IMR-90 (cell line): ENCODE data around the gene SYNPO. TPM values are rescaled to one million over a fixed set of nuclear protein-coding genes. Genes with fewer than 3 reads are reported as not detected.

Source experiments
- ATAC-seq: fragments of 200-7000 bp; cut with Tn5 transposase; 2 replicates; pipeline ENCODE4 v1.9.1; 2020; ENCODE audit warnings: low read depth, mild to moderate bottlenecking, moderate library complexity
- BruUV-seq: library from RNA; stranded (reverse); fragments of 400-500 nt; replicated peaks from 2 replicates; lab custom pipeline; 2021; lab: Mats Ljungman, UMichigan
- CTCF ChIA-PET: fragments of 300-600 bp; formaldehyde crosslinking; extraction: SDS; loops from one replicate; lab custom pipeline; 2021; ENCODE audit warnings: antibody characterized with exemption; lab: Yijun Ruan, JAX
- POLR2A ChIA-PET: fragments of 300-600 bp; sonication (Branson Sonifier 250); formaldehyde crosslinking; loops from one replicate; lab custom pipeline; 2022; ENCODE audit warnings: antibody characterized with exemption; ENCODE audit not compliant: unreplicated experiment; lab: Charles Lee
- DNase-seq: peaks from one replicate; pipeline ENCODE4 v3.0.0; 2013
- H2AFZ ChIP-seq: replicated peaks from 2 replicates; pipeline ENCODE3; 2013; ENCODE audit warnings: low read length, mild to moderate bottlenecking; ENCODE audit not compliant: poor library complexity
- H2AK5ac ChIP-seq: 2 replicates; pipeline ENCODE4 v1.6.1; 2013; ENCODE audit warnings: low read depth, low read length, inconsistent platforms
- H2AK9ac ChIP-seq: replicated peaks from 2 replicates; pipeline ENCODE3; 2013; ENCODE audit warnings: mild to moderate bottlenecking, low read depth, low read length, moderate library complexity; ENCODE audit not compliant: poor library complexity
- H2BK120ac ChIP-seq: 2 replicates; pipeline ENCODE4 v1.6.1; 2013; ENCODE audit warnings: low read depth, low read length, inconsistent platforms
- H2BK15ac ChIP-seq: 3 replicates; pipeline ENCODE4 v1.6.1; 2013; ENCODE audit warnings: low read depth, low read length, inconsistent platforms
- H2BK20ac ChIP-seq: 2 replicates; pipeline ENCODE4 v1.6.1; 2013; ENCODE audit warnings: low read depth, mild to moderate bottlenecking, inconsistent platforms, low read length, moderate library complexity
- H2BK5ac ChIP-seq: 2 replicates; pipeline ENCODE4 v1.6.1; 2013; ENCODE audit warnings: mild to moderate bottlenecking, low read depth, low read length, inconsistent platforms; ENCODE audit not compliant: poor library complexity, severe bottlenecking
- H3K14ac ChIP-seq: replicated peaks from 2 replicates; pipeline ENCODE4 v1.6.1; 2013; ENCODE audit warnings: low read depth, low read length, inconsistent platforms
- H3K18ac ChIP-seq: 2 replicates; pipeline ENCODE4 v1.6.1; 2013; ENCODE audit warnings: low read depth, low read length, control low read depth
- H3K23ac ChIP-seq: 2 replicates; pipeline ENCODE4 v1.6.1; 2013; ENCODE audit warnings: low read depth, low read length, inconsistent platforms
- H3K27ac ChIP-seq: 2 replicates; pipeline ENCODE4 v1.5.1; 2013; ENCODE audit warnings: mild to moderate bottlenecking, control low read depth, low read length; ENCODE audit not compliant: insufficient read depth
- H3K27me3 ChIP-seq: 2 replicates; pipeline ENCODE4 v1.6.1; 2013; ENCODE audit warnings: low read length; ENCODE audit not compliant: control insufficient read depth, insufficient read depth
- H3K36me3 ChIP-seq: 2 replicates; pipeline ENCODE4 v1.6.1; 2013; ENCODE audit warnings: low read length, mixed read lengths; ENCODE audit not compliant: control insufficient read depth, insufficient read depth
- H3K4ac ChIP-seq: 2 replicates; pipeline ENCODE4 v1.6.1; 2013; ENCODE audit warnings: low read depth, low read length, inconsistent platforms
- H3K4me1 ChIP-seq: 2 replicates; pipeline ENCODE4 v1.6.1; 2013; ENCODE audit warnings: low read length, mixed read lengths; ENCODE audit not compliant: control insufficient read depth, insufficient read depth
- H3K4me2 ChIP-seq: 2 replicates; pipeline ENCODE4 v1.6.1; 2013; ENCODE audit warnings: low read depth, mild to moderate bottlenecking, control low read depth, low read length, moderate library complexity
- H3K4me3 ChIP-seq: 2 replicates; pipeline ENCODE4 v1.5.1; 2013; ENCODE audit warnings: low read depth, mild to moderate bottlenecking, control low read depth, low read length, moderate library complexity; ENCODE audit not compliant: insufficient read depth
- H3K56ac ChIP-seq: 2 replicates; pipeline ENCODE4 v1.6.1; 2013; ENCODE audit warnings: low read length, inconsistent platforms; ENCODE audit not compliant: insufficient read depth; ENCODE audit errors: extremely low read depth
- H3K79me1 ChIP-seq, 2 experiments: 2 replicates each; pipeline ENCODE4 v1.6.1; 2013; ENCODE audit warnings: low read length in 2 of 2, inconsistent platforms in 1 of 2, low read depth in 1 of 2
- H3K9ac ChIP-seq: 2 replicates; pipeline ENCODE4 v1.6.1; 2013; ENCODE audit warnings: low read depth, low read length, control low read depth
- H3K9me1 ChIP-seq: 2 replicates; pipeline ENCODE4 v1.6.1; 2013; ENCODE audit warnings: low read length, inconsistent platforms; ENCODE audit not compliant: insufficient read depth
- H3K9me3 ChIP-seq: 2 replicates; pipeline ENCODE4 v1.6.1; 2013; ENCODE audit warnings: low read length; ENCODE audit not compliant: control insufficient read depth, insufficient read depth
- H4K20me1 ChIP-seq: 2 replicates; pipeline ENCODE4 v1.6.1; 2013; ENCODE audit warnings: low read length, inconsistent platforms; ENCODE audit not compliant: insufficient read depth
- H4K5ac ChIP-seq: 2 replicates; pipeline ENCODE4 v1.6.1; 2013; ENCODE audit warnings: mild to moderate bottlenecking, low read depth, low read length, control low read depth
- H4K8ac ChIP-seq, 2 experiments: 2 replicates each; pipeline ENCODE4 v1.6.1; 2013; ENCODE audit warnings: low read depth in 2 of 2, low read length in 2 of 2, control low read depth in 1 of 2, inconsistent platforms in 1 of 2
- H4K91ac ChIP-seq: 2 replicates; pipeline ENCODE4 v1.6.1; 2013; ENCODE audit warnings: low read depth, low read length, inconsistent platforms; ENCODE audit not compliant: insufficient read depth
- BHLHE40 ChIP-seq: fragments of 150-350 bp; IDR thresholded peaks from 2 replicates; pipeline ENCODE4 v1.6.1; 2016; ENCODE audit warnings: mild to moderate bottlenecking, low read depth, low read length
- CEBPB ChIP-seq: IDR thresholded peaks from 2 replicates; pipeline ENCODE4 v1.6.1; 2012; ENCODE audit warnings: low read depth, low read length, improper control_type of control experiment
- FOS ChIP-seq: fragments of 150-350 bp; IDR thresholded peaks from 2 replicates; pipeline ENCODE4 v1.6.1; 2016; ENCODE audit warnings: low read depth, low read length
- POLR2A ChIP-seq: IDR thresholded peaks from 2 replicates; pipeline ENCODE4 v1.6.1; 2012; ENCODE audit warnings: mild to moderate bottlenecking, low read depth, low read length
- WGBS, 2 experiments: methylation state at CpG; one replicate each; pipeline versions ENCODE4 v1.1.5 to v1.1.7; 2013; ENCODE audit warnings: missing lambda C conversion rate in 2 of 2; ENCODE audit not compliant: insufficient read length in 1 of 2; ENCODE audit errors: extremely low coverage in 2 of 2; 5-methylcytosine and 5-hydroxymethylcytosine counted together
- dilution Hi-C: fragments of 300-500 bp; cut with HindIII; formaldehyde crosslinking; loops from one replicate; pipeline ENCODE4 v1.14.3; 2018; ENCODE audit warnings: low sequenced_read_pairs; ENCODE audit not compliant: unreplicated experiment
- in situ Hi-C: fragments of 300-500 bp; cut with MboI; formaldehyde crosslinking; loops from 3 replicates; pipeline ENCODE4 v1.14.3; 2019; ENCODE audit warnings: low sequenced_read_pairs, inconsistent platforms, mixed read lengths
- intact Hi-C: fragments of 100-400 bp; cut with micrococcal nuclease; formaldehyde crosslinking; loops from 2 replicates; pipeline ENCODE4 v1.10.0; 2022
- polyA plus RNA-seq, 3 experiments: library from polyadenylated mRNA; depleted of rRNA; stranded (reverse); fragments of >200 nt; gene quantifications; 2 replicates each; pipeline ENCODE4 v1.2.3, GENCODE V29; 2012; ENCODE audit warnings: low replicate concordance in 1 of 3
- total RNA-seq: library from RNA; depleted of rRNA; stranded (reverse); fragments of >200 nt; gene quantifications from 2 replicates; pipeline ENCODE4 v1.2.3, GENCODE V29; 2012

Gene SYNPO
- total and polyA plus RNA-seq, 2 of the 4 experiments (the other 2 are of a cell fraction), result 3.0 to 24.8 TPM

GRCh38 chr5:150632305-150633160 lies 7.9 kb upstream of the SYNPO start:
- peak overlapping the region; percentile 86 for H3K4ac ChIP-seq
- peaks cover 27% of the 10 kb centered on the region for H3K9me1 ChIP-seq
- H3K9me3 ChIP-seq, result no peaks in the 10 kb centered on the region
- 20% methylated on average over 1 of the region's 10 CpGs; no CpG with 5 or more reads in 1 of the 2 experiments for WGBS, 2 experiments
- H4K8ac ChIP-seq, result peak overlapping the region; percentile 43 to 44; a peak in 1 of 4 replicates
- no peaks in the 10 kb centered on the region; the same call in 1 of the 2 replicates for H4K20me1 ChIP-seq
- TF ChIP-seq POLR2A (no peak), BHLHE40 (no peak; the same call in 1 of the 2 replicates), CEBPB (peak; percentile 81; the same call in 1 of the 2 replicates), FOS (peak; percentile 43; the same call in 1 of the 2 replicates)
- peak overlapping the region; percentile 48 for H3K14ac ChIP-seq
- H3K27me3 ChIP-seq, result no peaks in the 10 kb centered on the region
- H2BK5ac ChIP-seq, result peak overlapping the region; percentile 3
- DNase-seq (peak; percentile 87), ATAC-seq (peak; percentile 33; the same call in 1 of the 2 replicates)
- in situ Hi-C loops, result no loop called here
- H2AFZ ChIP-seq, result peak overlapping the region; percentile 2
- peaks cover 2% of the 10 kb centered on the region; the same call in 1 of the 2 replicates for H3K36me3 ChIP-seq
- BruUV-seq, result no TSS peak
- 0 out of 2 replicates have a peak overlapping the region, but pooled peaks have one; percentile 13 for H3K23ac ChIP-seq
- H4K91ac ChIP-seq, result peak overlapping the region; percentile 43
- peak overlapping the region; percentile 4; the same call in 1 of the 2 replicates for H3K56ac ChIP-seq
- peaks cover 42% of the 10 kb centered on the region for H3K4me1 ChIP-seq
- H3K18ac ChIP-seq, result no peak overlapping the region; the same call in 1 of the 2 replicates
- H3K4me3 ChIP-seq, result no peak overlapping the region
- no peak overlapping the region for H4K5ac ChIP-seq
- peak overlapping the region; percentile 75 for H2BK120ac ChIP-seq
- no peak overlapping the region for H3K27ac ChIP-seq
- H2AK9ac ChIP-seq, result peak overlapping the region; percentile 46
- dilution Hi-C loops, result no loop called here
- H2AK5ac ChIP-seq, result peak overlapping the region; percentile 74
- H2BK20ac ChIP-seq, result peak overlapping the region; percentile 57; the same call in 1 of the 2 replicates
- H3K79me1 ChIP-seq, result no peaks in the 10 kb centered on the region; a peak in 1 of 4 replicates
- intact Hi-C loops, result no loop called here
- ChIA-PET POLR2A (no interaction called here), CTCF (no interaction called here)
- H3K9ac ChIP-seq, result no peak overlapping the region
- no peak overlapping the region for H3K4me2 ChIP-seq
- H2BK15ac ChIP-seq, result peak overlapping the region; percentile 80; the same call in 2 of the 3 replicates
